Calu3 (cell line): ENCODE results near the gene ISM2. TPM values are rescaled to one million over a fixed set of nuclear protein-coding genes. Genes with fewer than 3 reads are reported as not detected.

Experiments
- BruUV-seq: library from RNA; stranded (reverse); fragments of 400-500 nt; replicated peaks from 2 replicates; lab custom pipeline; 2021; lab: Mats Ljungman, UMichigan
- CTCF ChIA-PET: fragments of 300-600 bp; sonication (Branson Sonifier 250); formaldehyde crosslinking; loops from one replicate; lab custom pipeline; 2022; ENCODE audit warnings: antibody characterized with exemption; lab: Charles Lee
- DNase-seq: peaks from one replicate; pipeline ENCODE4 v3.0.0; 2022
- H3K27ac Mint-ChIP-seq: one replicate; pipeline ENCODE4 v1.8.0; 2022; ENCODE audit warnings: mixed read lengths; ENCODE audit not compliant: unreplicated experiment
- H3K27me3 Mint-ChIP-seq: one replicate; pipeline ENCODE4 v1.8.0; 2022; ENCODE audit warnings: mixed read lengths; ENCODE audit not compliant: unreplicated experiment
- H3K36me3 Mint-ChIP-seq: one replicate; pipeline ENCODE4 v1.8.0; 2022; ENCODE audit warnings: mild to moderate bottlenecking, moderate library complexity, mixed read lengths; ENCODE audit not compliant: insufficient read depth, unreplicated experiment
- H3K4me1 Mint-ChIP-seq: one replicate; pipeline ENCODE4 v1.8.0; 2022; ENCODE audit warnings: mild to moderate bottlenecking, low read depth, mixed read lengths; ENCODE audit not compliant: unreplicated experiment
- H3K4me3 Mint-ChIP-seq: one replicate; pipeline ENCODE4 v1.8.0; 2022; ENCODE audit warnings: mild to moderate bottlenecking, low read depth, moderate library complexity, mixed read lengths; ENCODE audit not compliant: unreplicated experiment
- H3K9me3 Mint-ChIP-seq: one replicate; pipeline ENCODE4 v1.8.0; 2022; ENCODE audit warnings: low read depth, mixed read lengths; ENCODE audit not compliant: unreplicated experiment
- intact Hi-C: fragments of 100-400 bp; cut with micrococcal nuclease; formaldehyde crosslinking; loops from one replicate; pipeline ENCODE4 v1.10.0; 2022; ENCODE audit not compliant: unreplicated experiment
- total RNA-seq: library from RNA; stranded (reverse); gene quantifications from 2 replicates; pipeline ENCODE4 v1.2.3, GENCODE V29; 2022
- TF ChIP-seq, protein P1 (sequence below): fragments of 200-600 bp; IDR thresholded peaks from one replicate; pipeline ENCODE4 v1.8.0; 2022; ENCODE audit warnings: antibody characterized with exemption; ENCODE audit not compliant: unreplicated experiment

ISM2 gene
- total RNA-seq, 1 experiment from 2014 or later, result not detected

DNA sequence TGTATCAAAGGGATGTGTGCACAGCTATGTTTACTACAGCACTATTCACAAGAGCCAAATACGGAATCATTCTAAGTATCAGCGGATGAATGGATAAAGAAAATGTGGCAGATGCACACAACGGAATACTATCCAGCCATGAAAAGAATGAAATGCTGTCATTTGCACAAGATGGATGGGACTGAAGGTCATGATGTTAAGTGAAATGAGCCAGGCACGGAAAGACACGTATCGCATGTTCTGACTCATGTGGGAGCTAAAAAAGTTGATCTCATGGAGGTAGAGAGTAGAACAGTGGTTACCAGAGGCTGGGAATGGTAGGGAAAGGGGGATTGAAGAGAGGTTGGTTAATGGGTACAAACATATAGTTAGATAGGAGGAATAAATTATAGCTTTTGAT is 25.9 kb upstream of the ISM2 start:
- intact Hi-C loops, result no loop called here
- TF ChIP-seq, protein P1, sequence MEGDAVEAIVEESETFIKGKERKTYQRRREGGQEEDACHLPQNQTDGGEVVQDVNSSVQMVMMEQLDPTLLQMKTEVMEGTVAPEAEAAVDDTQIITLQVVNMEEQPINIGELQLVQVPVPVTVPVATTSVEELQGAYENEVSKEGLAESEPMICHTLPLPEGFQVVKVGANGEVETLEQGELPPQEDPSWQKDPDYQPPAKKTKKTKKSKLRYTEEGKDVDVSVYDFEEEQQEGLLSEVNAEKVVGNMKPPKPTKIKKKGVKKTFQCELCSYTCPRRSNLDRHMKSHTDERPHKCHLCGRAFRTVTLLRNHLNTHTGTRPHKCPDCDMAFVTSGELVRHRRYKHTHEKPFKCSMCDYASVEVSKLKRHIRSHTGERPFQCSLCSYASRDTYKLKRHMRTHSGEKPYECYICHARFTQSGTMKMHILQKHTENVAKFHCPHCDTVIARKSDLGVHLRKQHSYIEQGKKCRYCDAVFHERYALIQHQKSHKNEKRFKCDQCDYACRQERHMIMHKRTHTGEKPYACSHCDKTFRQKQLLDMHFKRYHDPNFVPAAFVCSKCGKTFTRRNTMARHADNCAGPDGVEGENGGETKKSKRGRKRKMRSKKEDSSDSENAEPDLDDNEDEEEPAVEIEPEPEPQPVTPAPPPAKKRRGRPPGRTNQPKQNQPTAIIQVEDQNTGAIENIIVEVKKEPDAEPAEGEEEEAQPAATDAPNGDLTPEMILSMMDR, result no peak
- peaks cover 19% of the 10 kb centered on the region for H3K36me3 Mint-ChIP-seq
- BruUV-seq, result no TSS peak
- CTCF ChIA-PET, result no interaction called here
- H3K4me3 Mint-ChIP-seq, result no peak overlapping the region
- no peak overlapping the region for H3K27ac Mint-ChIP-seq
- H3K27me3 Mint-ChIP-seq, result no peaks in the 10 kb centered on the region
- no peak for DNase-seq
- H3K4me1 Mint-ChIP-seq, result no peaks in the 10 kb centered on the region
- no peaks in the 10 kb centered on the region for H3K9me3 Mint-ChIP-seq

DNA sequence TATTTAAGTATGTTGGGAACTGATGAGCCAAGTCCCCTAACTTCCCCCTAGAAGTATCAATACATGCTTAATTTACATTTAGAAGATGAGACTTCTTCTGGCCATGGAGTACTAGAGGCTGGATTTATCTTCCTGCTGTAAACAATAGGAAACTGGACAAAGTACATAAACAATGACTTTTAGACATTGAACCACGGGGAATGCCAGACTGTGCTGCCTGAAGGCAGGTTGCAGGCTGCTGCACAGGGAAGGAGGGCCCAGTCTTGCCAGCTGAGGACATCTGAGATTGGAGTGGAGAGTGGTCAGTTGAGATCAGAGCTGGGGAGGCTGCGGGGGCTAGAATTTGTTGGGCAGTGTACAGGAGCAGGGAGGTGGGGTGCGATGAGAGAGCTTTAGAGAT is 24.5 kb upstream of the ISM2 start:
- no peaks in the 10 kb centered on the region for H3K27me3 Mint-ChIP-seq
- no peak for DNase-seq
- BruUV-seq, result no TSS peak
- no peak overlapping the region for H3K4me3 Mint-ChIP-seq
- peaks cover 22% of the 10 kb centered on the region for H3K36me3 Mint-ChIP-seq
- H3K27ac Mint-ChIP-seq, result no peak overlapping the region
- CTCF ChIA-PET, result no interaction called here
- TF ChIP-seq, protein P1, result no peak
- intact Hi-C loops, result no loop called here
- H3K9me3 Mint-ChIP-seq, result no peaks in the 10 kb centered on the region
- H3K4me1 Mint-ChIP-seq, result no peaks in the 10 kb centered on the region

DNA sequence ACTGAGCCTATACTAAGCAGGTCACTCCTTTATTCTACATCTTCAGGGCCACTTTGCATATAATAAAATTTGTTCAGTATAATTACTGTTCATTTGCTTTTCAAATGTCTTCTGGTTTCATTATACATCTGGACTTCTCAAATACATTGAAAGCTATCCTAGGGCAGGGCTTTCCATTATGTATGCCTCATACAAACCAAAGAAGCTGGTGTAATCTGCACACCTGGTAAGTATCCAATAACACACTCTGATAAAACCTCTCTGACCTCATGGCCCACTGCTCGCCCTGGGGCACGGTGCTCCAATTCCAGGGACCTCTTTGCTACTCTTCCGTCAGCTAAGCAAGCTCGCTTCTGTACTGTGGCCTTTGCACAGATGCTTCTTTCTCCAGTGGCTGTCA is 21.9 kb upstream of the ISM2 start:
- no peaks in the 10 kb centered on the region for H3K27me3 Mint-ChIP-seq
- intact Hi-C loops, result no loop called here
- peaks cover 28% of the 10 kb centered on the region for H3K36me3 Mint-ChIP-seq
- H3K9me3 Mint-ChIP-seq, result no peaks in the 10 kb centered on the region
- BruUV-seq, result no TSS peak
- H3K4me3 Mint-ChIP-seq, result no peak overlapping the region
- DNase-seq, result no peak
- no peaks in the 10 kb centered on the region for H3K4me1 Mint-ChIP-seq
- CTCF ChIA-PET, result no interaction called here
- TF ChIP-seq, protein P1, result no peak
- H3K27ac Mint-ChIP-seq, result no peak overlapping the region

DNA sequence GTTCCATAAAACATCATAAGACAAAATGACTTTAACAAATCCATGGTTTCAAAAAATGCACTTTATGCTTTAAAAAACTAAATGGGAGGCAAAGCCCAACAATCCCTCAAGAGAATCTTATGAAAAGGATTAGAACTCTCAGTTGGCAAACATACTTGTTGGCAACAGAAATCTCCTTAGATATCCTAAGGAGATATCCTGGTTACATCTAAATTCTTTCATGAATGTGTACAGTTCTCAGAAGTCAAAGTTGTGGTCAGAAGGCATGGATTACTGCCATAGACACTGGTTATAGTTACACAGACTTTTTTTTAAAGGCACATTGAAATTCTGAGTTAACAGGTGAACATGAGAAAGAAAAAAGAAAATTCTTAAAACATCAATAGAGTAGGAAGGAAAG is 17.5 kb upstream of the ISM2 start:
- Mint-ChIP-seq H3K27ac (no peak overlapping the region), H3K4me3 (no peak overlapping the region), H3K36me3 (peaks cover 27% of the 10 kb centered on the region), H3K27me3 (no peaks in the 10 kb centered on the region), H3K4me1 (no peaks in the 10 kb centered on the region), H3K9me3 (no peaks in the 10 kb centered on the region)
- no TSS peak for BruUV-seq
- TF ChIP-seq, protein P1, result no peak
- CTCF ChIA-PET, result no interaction called here
- intact Hi-C loops, result no loop called here
- no peak for DNase-seq
